Thoracic aorta (tissue), 2 donors: ENCODE results near the gene FKBP8. TPM values are rescaled to one million over a fixed set of nuclear protein-coding genes. Genes with fewer than 3 reads are reported as not detected.
"Not testable (repeated sequence)": the region's sequence is repeated elsewhere in the genome, so short reads cannot be mapped to it uniquely, and the experiment has no call there.

Experiments used
- ATAC-seq: fragments of 150-250 bp; one replicate; pipeline ENCODE4 v1.8.0; 2017; ENCODE audit warnings: low read depth; ENCODE audit not compliant: insufficient number of reproducible peaks, low FRiP score
- DNase-seq: peaks from one replicate; pipeline ENCODE4 v3.0.0-alpha.2; 2020; ENCODE audit warnings: low spot score
- H3K27ac ChIP-seq, 2 donors: fragments of 200-600 bp; sonication (generic); 1 replicate in 1 of 2; 2 replicates in 1 of 2; pipeline ENCODE4 v1.5.1; 2016; ENCODE audit warnings: mild to moderate bottlenecking in 2 of 2, moderate library complexity in 2 of 2
- H3K27me3 ChIP-seq: fragments of 200-600 bp; sonication (generic); replicated peaks from 2 replicates; pipeline ENCODE4 v1.6.0; 2016; ENCODE audit warnings: mild to moderate bottlenecking; ENCODE audit not compliant: insufficient read depth
- H3K36me3 ChIP-seq: fragments of 200-600 bp; sonication (generic); one replicate; pipeline ENCODE4 v1.5.1; 2016
- H3K4me1 ChIP-seq, 2 donors: fragments of 200-600 bp; sonication (generic); 1 replicate in 1 of 2; 2 replicates in 1 of 2; pipeline versions ENCODE4 v1.5.1 to v1.6.0; 2016; ENCODE audit warnings: low read depth in 2 of 2, mild to moderate bottlenecking in 1 of 2; ENCODE audit not compliant: control insufficient read depth in 1 of 2
- H3K4me3 ChIP-seq: fragments of 200-600 bp; sonication (generic); 2 replicates; pipeline ENCODE4 v1.5.1; 2016; ENCODE audit warnings: mild to moderate bottlenecking
- H3K9me3 ChIP-seq: fragments of 200-600 bp; sonication (generic); 2 replicates; pipeline ENCODE4 v1.5.1; 2016
- total RNA-seq, 2 donors: library from RNA; depleted of rRNA; stranded (reverse); fragments of >200 nt; gene quantifications; one replicate each; pipeline versions ENCODE4 v1.1.0 to v1.2.3, GENCODE V29; 2016
- TF ChIP-seq, protein P1 (sequence below): fragments of 200-600 bp; sonication (generic); IDR thresholded peaks from one replicate; pipeline ENCODE4 v1.5.1; 2019; ENCODE audit warnings: antibody characterized with exemption

FKBP8 gene
- total RNA-seq, 2 donors from 2014 or later, result 237 to 446 TPM

DNA sequence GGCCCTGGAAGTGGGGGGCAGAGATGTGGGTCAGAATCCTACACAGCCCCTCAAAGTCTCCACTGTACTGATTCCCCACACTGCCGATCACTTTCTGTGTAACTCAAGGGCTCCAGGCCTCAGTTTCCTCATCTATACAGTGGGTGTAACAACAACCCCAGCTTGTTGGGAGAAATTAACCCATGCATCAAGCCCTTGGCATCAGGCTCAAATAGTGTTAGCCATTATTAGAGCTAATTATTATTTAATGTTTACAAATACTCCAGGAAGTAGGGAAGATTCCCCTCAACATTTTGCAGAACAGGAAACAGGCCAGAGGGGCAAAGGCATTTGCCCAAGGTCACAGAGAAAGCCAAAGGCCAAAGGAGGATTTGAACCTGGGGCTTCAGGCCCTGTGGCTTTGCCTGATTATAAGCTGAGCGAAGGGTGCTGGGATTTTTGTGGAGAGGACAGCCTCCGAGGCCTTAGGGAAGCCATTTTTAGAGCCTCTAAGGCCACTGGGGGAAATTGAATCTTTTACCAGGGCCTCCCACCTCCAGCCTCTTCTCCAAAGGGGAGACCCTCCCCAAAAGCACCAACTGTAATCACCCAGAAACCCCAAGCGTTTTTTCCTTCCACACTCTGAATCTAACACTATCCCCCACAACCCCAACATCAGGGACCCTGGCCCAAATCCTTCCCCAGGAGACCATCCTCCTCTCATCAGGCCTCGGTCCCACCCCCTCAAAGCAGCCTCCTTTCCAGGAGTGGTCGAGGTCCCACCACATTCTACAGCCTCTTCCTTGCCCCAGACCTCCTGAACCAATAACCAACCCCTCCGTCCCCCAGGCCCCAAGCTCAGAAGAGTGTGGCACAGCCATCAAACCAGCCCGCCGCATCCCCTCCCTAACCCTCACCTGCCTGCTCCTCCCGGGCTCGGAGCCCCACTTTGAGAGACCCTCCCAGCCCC lies 1.1 kb downstream of the FKBP8 start:
- ATAC-seq (no peak), DNase-seq (no peak)
- H3K36me3 ChIP-seq, result peaks cover 26% of the 10 kb centered on the region
- H3K4me3 ChIP-seq, result peak overlapping the region; percentile 82
- peak overlapping the region; percentile 53 to 75 for H3K27ac ChIP-seq
- no peaks in the 10 kb centered on the region for H3K9me3 ChIP-seq
- H3K4me1 ChIP-seq, result peaks cover 11 to 20% of the 10 kb centered on the region in 2 donors
- no peaks in the 10 kb centered on the region for H3K27me3 ChIP-seq
- TF ChIP-seq, protein P1, sequence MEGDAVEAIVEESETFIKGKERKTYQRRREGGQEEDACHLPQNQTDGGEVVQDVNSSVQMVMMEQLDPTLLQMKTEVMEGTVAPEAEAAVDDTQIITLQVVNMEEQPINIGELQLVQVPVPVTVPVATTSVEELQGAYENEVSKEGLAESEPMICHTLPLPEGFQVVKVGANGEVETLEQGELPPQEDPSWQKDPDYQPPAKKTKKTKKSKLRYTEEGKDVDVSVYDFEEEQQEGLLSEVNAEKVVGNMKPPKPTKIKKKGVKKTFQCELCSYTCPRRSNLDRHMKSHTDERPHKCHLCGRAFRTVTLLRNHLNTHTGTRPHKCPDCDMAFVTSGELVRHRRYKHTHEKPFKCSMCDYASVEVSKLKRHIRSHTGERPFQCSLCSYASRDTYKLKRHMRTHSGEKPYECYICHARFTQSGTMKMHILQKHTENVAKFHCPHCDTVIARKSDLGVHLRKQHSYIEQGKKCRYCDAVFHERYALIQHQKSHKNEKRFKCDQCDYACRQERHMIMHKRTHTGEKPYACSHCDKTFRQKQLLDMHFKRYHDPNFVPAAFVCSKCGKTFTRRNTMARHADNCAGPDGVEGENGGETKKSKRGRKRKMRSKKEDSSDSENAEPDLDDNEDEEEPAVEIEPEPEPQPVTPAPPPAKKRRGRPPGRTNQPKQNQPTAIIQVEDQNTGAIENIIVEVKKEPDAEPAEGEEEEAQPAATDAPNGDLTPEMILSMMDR, result no peak

DNA sequence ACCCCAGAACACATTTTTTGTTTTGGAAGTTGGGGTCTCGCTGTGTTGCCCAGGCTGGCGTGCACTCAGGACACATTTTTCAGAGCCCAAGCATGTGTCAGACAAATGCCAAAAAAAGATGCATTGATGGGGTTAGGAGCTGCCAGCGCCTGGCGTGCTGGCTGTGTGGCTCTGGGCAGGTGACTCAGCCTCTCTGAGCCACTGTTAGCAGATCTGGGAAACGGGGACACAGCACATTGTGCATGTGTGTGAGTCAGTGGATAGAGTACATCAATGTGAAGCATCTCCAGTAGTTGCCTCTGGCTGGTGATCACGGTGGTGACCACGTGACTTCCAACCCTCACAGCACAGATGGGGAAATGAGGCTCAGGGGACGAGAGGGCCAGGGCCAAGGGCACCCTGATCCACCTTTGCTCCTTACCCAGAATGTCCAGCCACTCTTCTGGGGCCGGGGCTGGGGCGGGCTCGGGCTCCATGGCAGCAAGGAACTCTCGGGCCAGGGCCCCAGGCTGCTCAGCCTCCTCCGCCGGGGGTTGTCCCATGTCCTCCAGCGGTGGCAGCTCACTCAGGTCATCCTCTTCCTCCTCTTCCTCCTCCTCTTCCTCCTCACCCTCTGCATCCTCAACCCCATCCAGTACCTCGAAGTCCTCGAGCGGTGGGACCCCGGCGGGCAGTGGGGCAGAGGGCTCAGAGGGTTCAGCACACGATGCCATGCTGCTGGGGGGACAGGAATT lies 1.9 kb downstream of the FKBP8 start:
- DNase-seq (no peak), ATAC-seq (no peak)
- Histone ChIP-seq H3K27me3 (no peaks in the 10 kb centered on the region), H3K4me3 (peak overlapping the region; percentile 82), H3K36me3 (peaks cover 34% of the 10 kb centered on the region), H3K9me3 (no peaks in the 10 kb centered on the region), H3K4me1 (peaks cover 11 to 20% of the 10 kb centered on the region in 2 donors), H3K27ac (peak overlapping the region in 1 of 2 donors; percentile 53)
- TF ChIP-seq, protein P1, result no peak

DNA sequence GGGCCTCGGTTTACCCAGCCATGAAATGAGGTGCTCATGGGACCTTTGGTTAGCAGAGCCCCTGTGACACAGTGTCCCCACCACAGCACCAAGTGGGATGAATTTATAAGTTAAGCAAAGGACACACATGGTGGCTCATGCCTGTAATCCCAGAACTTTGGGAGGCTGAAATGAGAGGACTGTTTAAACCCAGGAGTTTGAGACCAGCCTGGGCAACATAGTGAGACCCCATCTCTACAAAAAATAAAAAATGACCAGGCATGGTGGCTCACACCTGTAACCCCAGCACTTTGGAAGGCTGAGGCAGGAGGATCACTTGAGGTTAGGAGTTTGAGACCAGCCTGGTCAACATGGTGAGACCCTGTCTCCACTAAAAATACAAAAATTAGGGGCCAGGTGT lies 3.2 kb downstream of the FKBP8 start:
- Histone ChIP-seq H3K4me1 (peaks cover 11 to 20% of the 10 kb centered on the region in 2 donors), H3K36me3 (peaks cover 40% of the 10 kb centered on the region)
- not testable (repeated sequence) for DNase-seq, H3K9me3 ChIP-seq, H3K27ac ChIP-seq, ATAC-seq, H3K4me3 ChIP-seq, H3K27me3 ChIP-seq

DNA sequence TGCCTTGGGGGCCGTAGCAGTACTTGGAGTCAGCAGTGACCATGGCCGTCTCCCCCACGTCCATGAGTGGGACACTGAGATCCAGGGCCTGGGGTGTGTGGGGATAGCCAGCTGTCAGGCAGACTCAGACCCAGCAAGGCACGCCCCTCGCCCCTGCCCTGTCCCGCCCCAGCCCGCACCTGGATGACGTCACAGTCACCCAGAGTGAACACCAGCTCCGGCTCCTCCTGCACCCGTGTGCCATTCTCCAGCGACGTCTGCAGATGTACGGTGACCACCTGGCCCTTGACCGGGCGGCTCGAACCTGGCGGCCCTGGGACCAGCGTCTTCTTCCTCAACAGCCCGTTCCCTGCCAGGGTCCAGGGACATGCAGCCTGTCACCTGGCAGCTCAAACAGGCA lies 4.0 kb downstream of the FKBP8 start:
- DNase-seq (no peak), ATAC-seq (no peak)
- Histone ChIP-seq H3K27me3 (no peaks in the 10 kb centered on the region), H3K27ac (no peak overlapping the region), H3K36me3 (peaks cover 40% of the 10 kb centered on the region), H3K9me3 (no peaks in the 10 kb centered on the region), H3K4me1 (peaks cover 11 to 20% of the 10 kb centered on the region in 2 donors), H3K4me3 (no peak overlapping the region)
- TF ChIP-seq, protein P1, result no peak

DNA sequence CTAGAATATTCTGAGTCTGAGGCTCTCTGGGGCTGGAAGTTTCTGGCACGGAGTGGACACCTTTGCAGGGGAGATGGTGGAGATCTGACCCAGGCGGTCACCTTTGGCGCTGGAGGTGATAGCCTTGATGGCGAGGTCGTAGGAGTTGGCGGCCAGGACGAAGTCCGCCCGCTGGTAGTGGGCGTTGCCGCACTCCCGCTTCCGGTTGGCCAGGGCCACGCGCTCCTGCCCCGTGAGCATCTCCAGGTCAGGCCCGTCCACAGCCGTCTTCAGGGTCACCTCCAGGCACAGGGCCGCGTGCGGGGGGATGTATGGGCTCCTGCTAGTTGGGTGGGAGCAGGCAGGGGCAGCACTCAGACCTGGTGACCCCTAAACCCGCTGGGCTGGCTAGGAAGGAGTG lies 5.3 kb downstream of the FKBP8 start:
- Histone ChIP-seq H3K4me3 (no peak overlapping the region), H3K27me3 (no peaks in the 10 kb centered on the region), H3K4me1 (peaks cover 11 to 15% of the 10 kb centered on the region in 2 donors), H3K36me3 (peaks cover 44% of the 10 kb centered on the region), H3K9me3 (no peaks in the 10 kb centered on the region), H3K27ac (no peak overlapping the region)
- TF ChIP-seq, protein P1, result no peak
- no peak for ATAC-seq
- no peak for DNase-seq
